ENCODE results near the gene PHIP.

GRCh38 chr6:78916411-78916810 is 161.6 kb downstream of the PHIP start:
- TF ChIP-seq SIN3A (IDR thresholded peaks at IDR 0.05; ENCODE audit: borderline replicate concordance, insufficient read depth, low read length) (no peak), TAF1 (IDR thresholded peaks at IDR 0.05; ENCODE audit: borderline replicate concordance, insufficient read depth, low read length) (no peak), POLR2AphosphoS5 (IDR thresholded peaks at IDR 0.05; ENCODE audit: low read depth, low read length) (no peak)

All from PFSK-1 (cell line).